ENCODE measurements around the gene ADGRV1.

ADGRV1 gene

DNA sequence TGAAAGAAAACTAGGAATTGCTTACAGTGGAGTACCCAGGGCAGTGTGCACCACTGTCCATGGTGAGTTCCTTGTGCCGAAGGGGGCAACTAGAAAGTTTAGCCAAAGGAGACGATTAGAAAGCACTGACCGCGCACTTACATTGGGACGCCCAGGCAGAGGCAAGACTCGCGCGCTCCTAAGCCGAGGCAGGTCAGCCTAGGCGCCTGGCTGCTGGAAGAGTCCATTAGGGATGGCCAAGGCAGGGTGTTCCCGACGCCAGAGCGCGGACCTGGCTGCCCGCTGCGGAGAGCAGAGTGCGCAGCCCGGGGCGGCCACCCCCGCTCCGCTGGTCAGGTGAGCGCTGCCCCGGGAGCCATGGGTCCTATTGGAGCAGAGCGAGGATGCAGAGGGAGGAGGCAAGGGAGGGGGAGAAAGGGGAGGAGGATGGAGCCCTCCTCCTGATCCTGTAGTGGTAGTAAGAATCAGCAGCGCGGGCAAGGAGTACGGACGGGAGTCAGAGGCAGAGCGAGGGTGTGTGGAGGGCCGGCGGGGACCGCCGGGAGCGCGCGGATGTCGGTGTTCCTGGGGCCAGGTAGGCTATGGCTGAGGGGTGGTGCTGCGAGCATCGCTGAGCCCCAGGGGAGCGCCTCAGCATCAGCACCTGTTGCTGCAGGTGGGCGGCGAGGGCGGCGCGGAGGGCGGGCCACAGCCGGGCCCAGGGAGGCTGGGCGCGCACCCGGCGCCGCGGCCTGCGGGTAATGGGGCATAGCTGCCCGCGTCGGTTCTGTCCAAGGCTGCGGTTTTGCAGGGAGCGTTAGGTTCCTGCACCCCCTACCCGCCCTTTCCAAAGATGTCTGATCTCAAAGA, at the start of gene ADGRV1:
TSS of gene ADGRV1 (plus strand) at position 454 of the 849 bp plus-strand sequence. CDS start at position 553, 99 bp downstream.
- DNase-seq (ENCODE audit: low spot score) = peak; percentile 97

- no peak for DNase-seq (ENCODE audit: low spot score)
Observed at GRCh38 chr5:90510438-90510837, 48.2 kb upstream of the ADGRV1 start.

DNA sequence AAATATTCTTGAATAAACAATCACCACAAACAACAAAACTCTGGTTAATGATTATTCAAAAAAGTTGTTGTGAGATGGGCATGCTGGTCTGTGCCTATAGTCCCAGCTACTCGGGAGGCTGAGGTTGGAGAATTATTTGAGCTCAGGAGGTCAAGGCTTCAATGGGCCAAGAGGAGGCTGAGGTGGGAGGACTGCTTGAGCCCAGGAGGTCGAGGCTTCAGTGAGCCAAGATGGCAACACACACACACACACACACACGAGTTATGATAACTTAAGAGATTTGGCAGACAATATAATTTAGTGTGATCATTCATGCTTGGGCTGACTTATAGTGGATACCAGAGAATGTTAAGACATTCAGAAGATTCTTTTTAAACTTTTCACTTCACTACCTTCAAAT, 44.1 kb upstream of the ADGRV1 start:
- no peak for DNase-seq (ENCODE audit: low spot score)

- peak; percentile 77 for DNase-seq (ENCODE audit: low spot score)
Observed at GRCh38 chr5:90518661-90519060, 39.9 kb upstream of the ADGRV1 start.

- peak; percentile 60 for DNase-seq (ENCODE audit: low spot score)
Observed at GRCh38 chr5:90519081-90519480, 39.5 kb upstream of the ADGRV1 start.

DNA sequence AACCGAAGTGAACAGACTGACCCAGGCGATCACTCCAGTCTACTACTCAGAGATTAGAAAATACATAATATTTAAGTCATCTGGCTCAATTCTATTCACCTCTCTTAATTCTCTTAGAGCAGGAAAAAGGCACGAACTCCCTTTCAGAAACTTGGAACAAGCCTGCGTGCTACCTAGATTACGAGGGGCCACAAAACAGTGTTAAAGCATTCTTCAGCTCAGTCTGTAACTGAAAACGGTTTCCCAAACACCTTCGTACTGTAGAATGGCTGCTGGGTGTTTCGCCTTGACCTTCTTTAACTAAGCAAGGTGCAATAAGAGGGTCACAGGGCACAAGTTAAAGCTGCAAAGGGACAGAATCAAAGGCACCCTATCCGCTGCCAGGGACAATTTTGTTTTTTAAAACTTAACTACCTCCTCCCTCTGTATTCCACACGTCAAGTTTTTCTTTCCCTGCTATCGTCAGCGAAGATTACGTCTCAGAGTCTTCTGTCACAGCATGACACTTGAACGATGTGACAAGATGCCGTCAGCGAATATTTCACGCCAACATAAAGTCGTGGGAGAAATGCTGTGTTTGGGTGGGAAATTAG, 29.9 kb upstream of the ADGRV1 start:
- peak; percentile 8 for DNase-seq (ENCODE audit: low spot score)

DNA sequence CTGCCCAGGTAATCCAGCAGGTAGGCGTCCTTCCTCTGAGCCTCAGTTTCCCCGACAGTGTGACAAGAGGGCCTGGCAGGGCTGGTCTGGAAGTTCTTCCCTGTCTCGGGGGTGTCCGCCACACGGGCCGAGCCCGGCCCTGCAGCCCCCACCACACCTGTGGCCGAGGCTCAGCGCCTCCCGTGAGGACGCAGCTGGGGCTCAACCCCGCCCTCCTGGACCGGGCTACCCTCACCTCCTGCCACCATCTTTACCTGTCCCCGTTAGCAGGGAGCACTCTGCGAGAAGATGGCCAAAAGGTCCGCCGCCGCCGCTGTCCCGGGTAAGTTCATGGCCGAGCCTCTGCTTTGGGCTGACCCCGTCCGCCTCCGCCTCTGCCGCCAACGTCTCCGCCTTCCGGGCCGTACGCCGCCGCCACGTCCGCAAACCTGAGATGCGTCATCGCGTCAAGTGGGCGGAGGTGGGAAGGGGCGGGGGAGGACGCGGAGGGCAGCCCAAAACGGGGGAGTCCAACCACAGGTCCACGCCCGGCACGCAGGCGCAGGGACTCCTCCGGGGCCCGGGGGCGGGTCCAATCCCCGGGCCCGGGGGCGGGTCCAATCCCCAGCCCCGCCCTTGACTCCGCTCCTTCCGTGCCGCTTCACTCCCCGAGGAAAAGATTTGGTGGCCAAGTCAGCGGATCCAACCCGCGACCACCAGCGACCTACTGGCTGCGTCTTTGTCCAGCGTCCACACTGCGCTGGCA, 29.2 kb upstream of the ADGRV1 start, which contains the start of gene LYSMD3:
TSS of gene LYSMD3 (minus strand) at position 391 of the 745 bp plus-strand sequence. CDS start 4,295 bp downstream, outside the sequence.
- DNase-seq (ENCODE audit: low spot score) = peak; percentile 98

DNA sequence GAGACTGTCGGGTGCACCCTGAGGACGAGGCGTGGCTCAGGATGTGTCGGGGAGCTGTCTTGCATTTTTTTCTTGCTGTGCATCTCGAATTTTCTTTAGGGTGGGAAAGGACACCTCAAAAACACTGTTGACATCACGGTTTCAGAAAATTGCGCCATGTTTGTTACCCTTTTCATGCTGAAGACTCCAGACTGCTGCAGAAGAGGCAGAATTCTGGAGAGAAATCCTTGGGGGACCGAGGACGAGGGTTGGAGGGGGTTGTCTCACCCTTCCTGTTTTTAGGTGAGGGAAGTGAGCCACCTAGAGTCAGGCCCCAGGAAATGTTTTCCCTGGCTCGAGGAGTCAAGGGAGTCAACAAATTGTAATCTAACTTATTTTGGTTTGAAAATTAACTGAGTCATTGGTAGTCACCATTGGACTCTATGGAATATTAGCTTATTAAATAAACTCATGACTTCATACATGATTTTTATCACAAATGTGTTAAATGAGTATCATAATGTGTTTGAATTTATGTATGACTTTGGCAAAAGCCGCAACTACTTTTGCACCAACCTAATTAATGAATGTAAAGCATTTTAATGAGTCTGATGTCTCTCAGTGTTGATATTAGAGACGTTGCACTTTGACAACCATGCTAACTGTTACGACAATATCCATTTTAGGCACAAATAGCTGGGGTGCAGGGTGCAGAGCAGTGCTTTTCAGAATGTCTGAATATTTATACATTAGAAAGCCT, 28.5 kb upstream of the ADGRV1 start:
- peak; percentile 85 for DNase-seq (ENCODE audit: low spot score)

- no peak for DNase-seq (ENCODE audit: low spot score)
Observed at GRCh38 chr5:90530736-90531487, 27.7 kb upstream of the ADGRV1 start.

GRCh38 chr5:90533794-90534193, 24.8 kb upstream of the ADGRV1 start:
- no peak for DNase-seq (ENCODE audit: low spot score)

- DNase-seq (ENCODE audit: low spot score) = no peak
Observed at GRCh38 chr5:90534922-90535321, 23.7 kb upstream of the ADGRV1 start.

DNA sequence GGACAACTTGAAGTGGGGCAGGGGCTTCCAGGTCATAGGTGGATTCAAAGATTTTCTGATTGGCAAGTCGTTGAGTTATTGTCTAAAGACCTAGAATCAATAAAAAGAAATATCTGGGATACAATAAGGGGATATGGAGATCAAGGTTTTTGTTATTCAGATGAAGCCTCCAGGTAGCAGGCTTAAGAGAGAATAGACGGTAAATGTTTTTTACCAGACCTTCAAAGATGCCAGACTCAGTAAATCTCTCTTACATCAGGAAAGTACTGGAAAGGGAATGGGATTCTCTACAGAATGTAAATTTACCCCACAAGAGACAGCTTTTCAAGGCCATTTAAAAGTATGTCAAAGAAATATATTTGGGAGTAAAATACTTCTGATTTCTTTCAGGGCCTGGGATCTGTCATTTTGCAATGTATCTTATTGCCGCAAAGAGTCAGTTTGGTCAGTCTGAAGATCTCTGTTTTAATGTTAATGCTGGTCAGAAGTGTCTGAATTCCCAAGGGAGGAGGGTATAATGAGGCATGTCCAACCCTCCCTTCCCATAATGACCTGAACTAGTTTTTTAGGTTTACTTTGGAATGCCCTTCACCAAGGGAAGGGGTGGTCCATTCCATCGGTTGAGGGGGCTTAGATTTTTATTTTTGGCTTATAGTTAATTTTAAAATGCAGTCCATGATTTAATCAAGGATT, 15.6 kb upstream of the ADGRV1 start:
- DNase-seq (ENCODE audit: low spot score) = no peak

GRCh38 chr5:90545511-90545910, 13.1 kb upstream of the ADGRV1 start:
- DNase-seq (ENCODE audit: low spot score) = no peak

DNA sequence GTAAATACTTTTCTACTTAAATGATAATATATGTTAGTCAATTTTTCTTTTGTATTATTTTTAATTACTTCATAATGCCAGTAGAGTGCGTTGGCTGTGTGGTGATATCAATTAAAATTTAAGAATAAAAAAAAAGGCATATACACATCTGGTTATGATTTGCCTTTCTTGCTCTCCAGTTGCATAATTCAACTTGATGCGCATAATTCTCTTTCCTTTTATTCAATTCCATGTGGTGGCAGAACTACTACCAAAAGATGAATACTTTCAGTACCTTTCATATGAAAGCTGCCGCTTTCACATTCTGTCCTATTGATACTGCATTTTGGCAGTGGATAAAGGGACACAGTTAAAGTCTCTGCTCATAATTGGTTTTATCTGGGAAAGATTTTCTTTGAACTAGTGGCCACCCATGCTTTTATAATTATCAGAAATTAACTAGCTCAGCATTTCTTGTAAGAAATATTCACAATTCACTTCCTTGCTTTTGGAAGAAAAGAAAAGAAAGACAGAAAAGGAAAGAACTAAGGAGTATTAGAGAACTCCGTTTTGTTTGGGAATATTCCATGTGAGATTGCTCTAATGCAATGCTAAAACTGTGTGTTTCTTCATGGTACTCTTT, 12.3 kb upstream of the ADGRV1 start:
- DNase-seq (ENCODE audit: low spot score) = no peak

- no peak for DNase-seq (ENCODE audit: low spot score)
Observed at GRCh38 chr5:90547072-90547536, 11.5 kb upstream of the ADGRV1 start.

DNA sequence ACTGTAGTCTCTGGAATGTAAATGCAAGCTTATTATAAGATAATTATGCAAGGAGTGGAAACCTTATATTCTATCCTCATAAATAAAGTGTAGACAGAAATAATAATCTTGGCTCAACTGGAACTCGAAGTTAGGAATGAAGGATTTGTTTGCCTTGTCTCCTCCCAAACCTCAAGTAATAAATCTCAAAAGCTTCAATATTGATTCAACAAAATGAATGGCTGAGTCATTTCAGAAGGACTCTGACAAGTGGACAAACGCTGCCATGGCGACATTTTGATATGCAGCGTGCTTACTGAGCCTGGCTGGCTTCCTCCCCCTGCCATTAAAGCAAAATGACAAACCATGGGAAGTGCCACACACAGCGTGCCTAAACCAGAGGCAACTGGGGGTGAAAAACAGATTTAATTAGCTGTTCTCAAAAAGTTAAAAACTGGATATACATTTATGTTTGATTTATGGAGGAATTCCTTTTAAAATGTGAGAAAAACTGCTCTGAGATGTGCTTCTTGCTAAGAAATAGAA, 10.5 kb upstream of the ADGRV1 start:
- peak; percentile 68 for DNase-seq (ENCODE audit: low spot score)

GRCh38 chr5:90549223-90549622, 9.4 kb upstream of the ADGRV1 start:
- DNase-seq (ENCODE audit: low spot score) = no peak

DNA sequence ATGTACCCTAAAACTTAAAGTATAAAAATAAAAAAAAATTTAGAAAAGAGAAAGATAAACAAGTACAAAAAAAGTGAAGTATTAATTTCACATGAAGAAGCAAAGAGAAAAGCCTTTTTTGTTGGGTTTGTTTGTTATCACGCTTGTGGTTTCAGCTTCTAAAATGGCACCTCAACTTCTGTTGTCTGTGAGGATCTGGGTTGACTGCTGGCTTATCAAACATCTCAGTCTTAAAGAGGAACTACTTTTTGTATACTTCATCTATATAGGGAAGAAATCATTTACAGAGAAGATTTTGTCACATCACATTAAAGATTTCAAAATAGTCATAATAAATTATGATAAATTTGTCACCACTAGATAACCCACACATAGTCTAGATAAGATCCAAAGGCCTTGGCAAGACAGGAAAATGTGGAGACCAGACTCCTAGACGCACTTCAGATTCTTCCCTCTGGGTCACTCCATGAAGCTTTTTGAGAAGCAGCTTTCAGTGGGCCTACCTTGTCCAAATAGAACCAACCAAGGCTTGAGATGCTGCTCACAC, 8.8 kb upstream of the ADGRV1 start:
- DNase-seq (ENCODE audit: low spot score) = no peak

GRCh38 chr5:90550963-90551362, 7.6 kb upstream of the ADGRV1 start:
- DNase-seq (ENCODE audit: low spot score) = no peak

Data from kidney tubule cell (primary cell).